Suprapubic skin (tissue), 3 donors: ENCODE measurements around the gene STAT1.

Experiments
- EP300 ChIP-seq: sonication (generic); formaldehyde crosslinking; IDR thresholded peaks from one replicate; pipeline ENCODE4 v1.6.1; 2017; ENCODE audit warnings: antibody characterized with exemption
- POLR2A ChIP-seq, 2 donors: fragments of 450-650 bp; IDR thresholded peaks; one replicate each; pipeline ENCODE4 v1.6.1; 2017; ENCODE audit warnings: antibody characterized with exemption in 2 of 2, mild to moderate bottlenecking in 2 of 2, moderate library complexity in 2 of 2
- TF ChIP-seq, protein P1 (sequence below), 2 donors: fragments of 200-600 bp in 1 of 2; fragments of 450-650 bp in 1 of 2; sonication (generic) in 1 of 2; IDR thresholded peaks; one replicate each; pipeline ENCODE4 v1.5.1; 2016 to 2019; ENCODE audit warnings: antibody characterized with exemption in 2 of 2, mild to moderate bottlenecking in 1 of 2, moderate library complexity in 1 of 2

DNA sequence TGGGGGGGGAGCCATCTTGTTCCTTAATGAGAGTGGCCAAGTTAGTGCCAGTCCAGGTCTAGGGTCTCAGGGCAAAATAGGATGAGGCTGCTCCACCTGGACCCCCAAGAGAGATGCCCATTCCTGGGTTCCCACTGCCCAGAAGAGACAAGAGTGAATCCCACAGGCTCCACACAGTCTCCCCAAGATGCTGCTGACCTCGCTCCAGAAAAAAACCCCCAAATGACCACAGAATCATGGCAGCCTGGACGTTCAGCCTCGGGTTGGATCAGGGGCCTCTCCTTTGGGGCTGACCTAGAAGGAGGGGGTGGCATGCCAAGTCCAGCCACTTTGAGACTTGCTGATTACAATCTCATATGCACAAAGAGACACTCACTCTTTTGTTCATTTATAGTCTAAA, 25.1 kb downstream of the STAT1 start:
- TF ChIP-seq EP300 (no peak), POLR2A (IDR thresholded peaks at IDR 0.05) (no peak)
- TF ChIP-seq, protein P1, sequence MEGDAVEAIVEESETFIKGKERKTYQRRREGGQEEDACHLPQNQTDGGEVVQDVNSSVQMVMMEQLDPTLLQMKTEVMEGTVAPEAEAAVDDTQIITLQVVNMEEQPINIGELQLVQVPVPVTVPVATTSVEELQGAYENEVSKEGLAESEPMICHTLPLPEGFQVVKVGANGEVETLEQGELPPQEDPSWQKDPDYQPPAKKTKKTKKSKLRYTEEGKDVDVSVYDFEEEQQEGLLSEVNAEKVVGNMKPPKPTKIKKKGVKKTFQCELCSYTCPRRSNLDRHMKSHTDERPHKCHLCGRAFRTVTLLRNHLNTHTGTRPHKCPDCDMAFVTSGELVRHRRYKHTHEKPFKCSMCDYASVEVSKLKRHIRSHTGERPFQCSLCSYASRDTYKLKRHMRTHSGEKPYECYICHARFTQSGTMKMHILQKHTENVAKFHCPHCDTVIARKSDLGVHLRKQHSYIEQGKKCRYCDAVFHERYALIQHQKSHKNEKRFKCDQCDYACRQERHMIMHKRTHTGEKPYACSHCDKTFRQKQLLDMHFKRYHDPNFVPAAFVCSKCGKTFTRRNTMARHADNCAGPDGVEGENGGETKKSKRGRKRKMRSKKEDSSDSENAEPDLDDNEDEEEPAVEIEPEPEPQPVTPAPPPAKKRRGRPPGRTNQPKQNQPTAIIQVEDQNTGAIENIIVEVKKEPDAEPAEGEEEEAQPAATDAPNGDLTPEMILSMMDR (IDR thresholded peaks at IDR 0.05) = no peak
